PC-3 (cell line): Measurements from ENCODE around the gene NCOA7. TPM values are rescaled to one million over a fixed set of nuclear protein-coding genes. Genes with fewer than 3 reads are reported as not detected.

Source experiments
- ATAC-seq: fragments of 200-7000 bp; cut with Tn5 transposase; 2 replicates; pipeline ENCODE4 v1.9.1; 2020; ENCODE audit warnings: mild to moderate bottlenecking, moderate library complexity
- BruUV-seq: library from RNA; stranded (reverse); fragments of 400-500 nt; replicated peaks from 2 replicates; lab custom pipeline; 2021; lab: Mats Ljungman, UMichigan
- CTCF ChIA-PET: fragments of 300-600 bp; sonication (Branson Sonifier 250); formaldehyde crosslinking; loops from one replicate; lab custom pipeline; 2022; ENCODE audit warnings: antibody characterized with exemption; lab: Charles Lee
- POLR2A ChIA-PET: fragments of 300-600 bp; sonication (Branson Sonifier 250); formaldehyde crosslinking; loops from one replicate; lab custom pipeline; 2022; ENCODE audit warnings: antibody characterized with exemption; ENCODE audit not compliant: unreplicated experiment; lab: Charles Lee
- DNase-seq: peaks from one replicate; pipeline ENCODE4 v3.0.0-alpha.2; 2015
- H2AFZ ChIP-seq: fragments of 300-600 bp; sonication (generic); 2 replicates; pipeline ENCODE4 v1.6.0; 2016; ENCODE audit warnings: antibody characterized with exemption, low read length
- H3F3A ChIP-seq: fragments of 300-600 bp; sonication (generic); one replicate; pipeline ENCODE4 v1.6.0; 2017; ENCODE audit warnings: antibody characterized with exemption, low read length, control low read depth, mild to moderate bottlenecking; ENCODE audit not compliant: unreplicated experiment
- H3K27ac ChIP-seq: fragments of 300-600 bp; sonication (generic); 2 replicates; pipeline ENCODE4 v1.5.1; 2016; ENCODE audit warnings: mild to moderate bottlenecking, low read length
- H3K27me3 ChIP-seq: fragments of 300-600 bp; sonication (generic); 2 replicates; pipeline ENCODE4 v1.6.1; 2016; ENCODE audit warnings: low read length, mixed read lengths
- H3K36me3 ChIP-seq: fragments of 300-600 bp; sonication (generic); 2 replicates; pipeline ENCODE4 v1.6.1; 2016; ENCODE audit warnings: low read depth, mixed run types, low read length, mixed read lengths
- H3K4me1 ChIP-seq: fragments of 300-600 bp; sonication (generic); 2 replicates; pipeline ENCODE4 v1.5.1; 2016; ENCODE audit warnings: low read length; ENCODE audit not compliant: insufficient read depth
- H3K4me2 ChIP-seq: fragments of 300-600 bp; sonication (generic); 2 replicates; pipeline ENCODE4 v1.6.0; 2016; ENCODE audit warnings: low read length
- H3K4me3 ChIP-seq: fragments of 300-600 bp; sonication (generic); 2 replicates; pipeline ENCODE4 v1.5.1; 2016; ENCODE audit warnings: mild to moderate bottlenecking, low read length, mixed read lengths
- H3K79me2 ChIP-seq: fragments of 300-600 bp; sonication (generic); 2 replicates; pipeline ENCODE4 v1.6.1; 2017; ENCODE audit warnings: low read length, mixed read lengths
- H3K9ac ChIP-seq: fragments of 300-600 bp; sonication (generic); 2 replicates; pipeline ENCODE4 v1.6.0; 2016; ENCODE audit warnings: mild to moderate bottlenecking, low read length
- H3K9me2 ChIP-seq: fragments of 300-600 bp; sonication (generic); replicated peaks from 2 replicates; pipeline ENCODE4 v1.6.1; 2016; ENCODE audit warnings: mixed run types, low read length, mixed read lengths
- H3K9me3 ChIP-seq: fragments of 300-600 bp; sonication (generic); 2 replicates; pipeline ENCODE4 v1.6.1; 2016; ENCODE audit warnings: low read length, mixed read lengths
- H4K20me1 ChIP-seq: fragments of 300-600 bp; sonication (generic); 2 replicates; pipeline ENCODE4 v1.6.1; 2016; ENCODE audit warnings: low read length, mixed read lengths
- CTCF ChIP-seq: fragments of 300-600 bp; sonication (generic); conservative IDR thresholded peaks from 2 replicates; pipeline ENCODE4 v1.5.1; 2017; ENCODE audit warnings: antibody characterized with exemption, low read depth, mild to moderate bottlenecking, low read length
- EZH2 ChIP-seq: fragments of 300-600 bp; sonication (generic); IDR thresholded peaks from one replicate; pipeline ENCODE4 v1.6.1; 2017; ENCODE audit warnings: antibody characterized with exemption, mild to moderate bottlenecking, low read length; ENCODE audit not compliant: unreplicated experiment
- EZH2phosphoT487 ChIP-seq: fragments of 300-600 bp; sonication (generic); IDR thresholded peaks from 2 replicates; pipeline ENCODE4 v1.6.1; 2018; ENCODE audit warnings: mild to moderate bottlenecking, antibody characterized with exemption, low read length, borderline replicate concordance
- intact Hi-C: fragments of 100-400 bp; cut with micrococcal nuclease; formaldehyde crosslinking; loops from 2 replicates; pipeline ENCODE4 v1.9.0; 2023
- total RNA-seq: library from RNA; depleted of rRNA; stranded (reverse); fragments of >200 nt; gene quantifications from 2 replicates; pipeline ENCODE4 v1.2.3, GENCODE V29; 2014

Gene NCOA7
- total RNA-seq, 1 experiment from 2014 or later, result 13.4 TPM

- no peaks in the 10 kb centered on the region for H3F3A ChIP-seq
- no peak overlapping the region for H3K27ac ChIP-seq
- H3K27me3 ChIP-seq, result no peaks in the 10 kb centered on the region
- H3K9ac ChIP-seq, result no peak overlapping the region
- H3K4me2 ChIP-seq, result no peak overlapping the region
- no peaks in the 10 kb centered on the region for H4K20me1 ChIP-seq
- POLR2A ChIA-PET, result no interaction called here
- H3K79me2 ChIP-seq, result no peaks in the 10 kb centered on the region
- intact Hi-C loops, result no loop called here
- no peak overlapping the region for H2AFZ ChIP-seq
- H3K4me3 ChIP-seq, result no peak overlapping the region
- no peaks in the 10 kb centered on the region for H3K4me1 ChIP-seq
- H3K9me2 ChIP-seq, result no peaks in the 10 kb centered on the region
- DNase-seq (no peak), ATAC-seq (no peak)
- no peak for TF ChIP-seq EZH2
- no peak for TF ChIP-seq EZH2phosphoT487
- no peak for TF ChIP-seq CTCF
- BruUV-seq, result no TSS peak
- no peaks in the 10 kb centered on the region for H3K36me3 ChIP-seq
- no peaks in the 10 kb centered on the region for H3K9me3 ChIP-seq
- CTCF ChIA-PET, result no interaction called here
Observed at GRCh38 chr6:125842091-125842626, 51.4 kb downstream of the NCOA7 start.

DNA sequence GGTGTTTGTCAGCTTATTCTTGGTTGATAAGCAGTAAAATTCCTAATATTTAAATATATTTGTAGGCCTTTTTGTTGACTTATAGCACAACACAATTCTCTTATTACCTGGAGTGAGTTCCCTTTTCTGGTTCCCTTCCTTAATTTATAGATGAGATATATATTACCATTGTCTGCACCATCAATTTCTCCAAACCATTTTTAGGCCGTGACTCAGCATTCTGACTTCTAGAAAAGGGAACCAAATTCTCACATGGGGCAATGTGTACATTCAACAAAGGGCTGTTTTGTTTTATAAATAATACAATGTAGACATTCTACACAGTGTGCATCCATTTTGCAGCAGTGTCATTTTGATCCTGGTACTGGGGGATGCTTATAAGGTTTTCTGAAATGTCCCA lies 52.8 kb downstream of the NCOA7 start:
- Histone ChIP-seq H3K4me2 (no peak overlapping the region), H3F3A (no peaks in the 10 kb centered on the region), H3K4me3 (no peak overlapping the region), H3K9me3 (no peaks in the 10 kb centered on the region), H3K4me1 (no peaks in the 10 kb centered on the region), H3K36me3 (no peaks in the 10 kb centered on the region), H3K27ac (no peak overlapping the region), H2AFZ (no peak overlapping the region), H3K79me2 (no peaks in the 10 kb centered on the region), H4K20me1 (no peaks in the 10 kb centered on the region), H3K27me3 (no peaks in the 10 kb centered on the region), H3K9me2 (no peaks in the 10 kb centered on the region), H3K9ac (no peak overlapping the region)
- intact Hi-C loops, result no loop called here
- ATAC-seq (no peak), DNase-seq (no peak)
- CTCF ChIA-PET, result no interaction called here
- POLR2A ChIA-PET, result no interaction called here
- no peak for TF ChIP-seq CTCF
- no peak for TF ChIP-seq EZH2
- no peak for TF ChIP-seq EZH2phosphoT487
- BruUV-seq, result no TSS peak

GRCh38 chr6:125844989-125845388 lies 54.2 kb downstream of the NCOA7 start:
- no peaks in the 10 kb centered on the region for H3K9me2 ChIP-seq
- H3K27me3 ChIP-seq, result no peaks in the 10 kb centered on the region
- ChIA-PET CTCF (no interaction called here), POLR2A (no interaction called here)
- no peaks in the 10 kb centered on the region for H3K36me3 ChIP-seq
- no peak overlapping the region for H2AFZ ChIP-seq
- no peaks in the 10 kb centered on the region for H3K4me1 ChIP-seq
- ATAC-seq, result no peak
- TF ChIP-seq EZH2phosphoT487 (no peak), EZH2 (no peak), CTCF (no peak)
- H3K9me3 ChIP-seq, result no peaks in the 10 kb centered on the region
- no peak overlapping the region for H3K4me3 ChIP-seq
- no peaks in the 10 kb centered on the region for H4K20me1 ChIP-seq
- no peak for DNase-seq
- intact Hi-C loops, result no loop called here
- H3K9ac ChIP-seq, result no peak overlapping the region
- H3K27ac ChIP-seq, result no peak overlapping the region
- H3K4me2 ChIP-seq, result no peak overlapping the region
- BruUV-seq, result no TSS peak
- H3K79me2 ChIP-seq, result no peaks in the 10 kb centered on the region
- no peaks in the 10 kb centered on the region for H3F3A ChIP-seq
